ENCODE measurements around the gene SYTL1. TPM values are rescaled to one million over a fixed set of nuclear protein-coding genes. Genes with fewer than 3 reads are reported as not detected.
A peak's percentile ranks its signal among the peaks of the same experiment; 100 is the strongest.

The SYTL1 gene
- total RNA-seq: 1 to 10 TPM; 5.2 to 9.2 (median 6.9) TPM

- 19% methylated on average over 19 of the region's 22 CpGs; no CpG with 5 or more reads in 1 of the 2 donors for WGBS, 2 donors (ENCODE audit: low coverage in 1 of 2)
- Histone ChIP-seq H3K9me3 (no peaks in the 10 kb centered on the region), H3K36me3 (no peaks in the 10 kb centered on the region), H3K4me1 (peaks cover 0 to 15% (median 9%) of the 10 kb centered on the region in 4 donors), H3K27ac (peak within 1 kb of the TSS; percentile 65 to 70 (median 67)), H3K27me3 (no peaks in the 10 kb centered on the region), H3K4me3 (peak within 1 kb of the TSS; percentile 22 to 37 (median 28))
- peak; percentile 12 for TF ChIP-seq POLR2A (IDR thresholded peaks at IDR 0.05)
- no peak for TF ChIP-seq EP300 (IDR thresholded peaks at IDR 0.05; ENCODE audit: low read depth)
- peak; percentile 75 for DNase-seq
- in situ Hi-C loops (cut with MboI; ENCODE audit: low pct_ligation_motif_present in 1 of 4, low pct_unique_long_range_greater_than_20kb in 1 of 4, low sequenced_read_pairs in 3 of 4) (no loop called here), intact Hi-C loops (cut with DNase I; ENCODE audit: low total_unique reads) (no loop called here)
These were observed at the start of gene SYTL1 for GRCh38 chr1:27341525-27342252. Gene SYTL1 (plus strand): TSS chr1:27342022. CDS start chr1:27345335, 3,313 bp downstream.

GRCh38 chr1:27292106-27292505, 49.7 kb upstream of the SYTL1 start:
- intact Hi-C loops (cut with DNase I; ENCODE audit: low total_unique reads): no loop called here
- no peaks in the 10 kb centered on the region for H3K9me3 ChIP-seq
- no peak for DNase-seq
- no peak overlapping the region for H3K4me3 ChIP-seq
- 89% methylated on average over 4 of the region's 5 CpGs; no CpG with 5 or more reads in 1 of the 2 donors for WGBS, 2 donors (ENCODE audit: low coverage in 1 of 2)
- no peak overlapping the region for H3K27ac ChIP-seq
- in situ Hi-C loops (cut with MboI; ENCODE audit: low pct_ligation_motif_present in 1 of 4, low pct_unique_long_range_greater_than_20kb in 1 of 4, low sequenced_read_pairs in 3 of 4): loop anchor here in 1 of 4 donors (25.0 kb wide), 1 partner anchor 180 kb away; no protein-coding TSS in a partner anchor
- no peaks in the 10 kb centered on the region for H3K27me3 ChIP-seq
- H3K36me3 ChIP-seq: peaks cover 0 to 33% (median 13%) of the 10 kb centered on the region in 4 donors
- TF ChIP-seq POLR2AphosphoS5 (IDR thresholded peaks at IDR 0.05): no peak
- no peak for TF ChIP-seq CTCF (IDR thresholded peaks at IDR 0.05)
- TF ChIP-seq EP300 (IDR thresholded peaks at IDR 0.05; ENCODE audit: low read depth): no peak
- no peaks in the 10 kb centered on the region for H3K4me1 ChIP-seq

GRCh38 chr1:27293915-27294314, 47.9 kb upstream of the SYTL1 start:
- peaks cover 5 to 8% (median 5%) of the 10 kb centered on the region in 4 donors for H3K4me1 ChIP-seq
- H3K27me3 ChIP-seq: no peaks in the 10 kb centered on the region
- intact Hi-C loops (cut with DNase I; ENCODE audit: low total_unique reads) (no loop called here), in situ Hi-C loops (cut with MboI; ENCODE audit: low pct_ligation_motif_present in 1 of 4, low pct_unique_long_range_greater_than_20kb in 1 of 4, low sequenced_read_pairs in 3 of 4) (loop anchor here in 1 of 4 donors (25.0 kb wide), 1 partner anchor 182 kb away; no protein-coding TSS in a partner anchor)
- peaks cover 0 to 29% (median 12%) of the 10 kb centered on the region in 4 donors for H3K36me3 ChIP-seq
- WGBS, 2 donors (ENCODE audit: low coverage in 1 of 2): 98% methylated on average over 8 of the region's 8 CpGs; no CpG with 5 or more reads in 1 of the 2 donors
- H3K9me3 ChIP-seq: no peaks in the 10 kb centered on the region
- TF ChIP-seq POLR2A (IDR thresholded peaks at IDR 0.05): no peak
- TF ChIP-seq CTCF (IDR thresholded peaks at IDR 0.05): no peak
- TF ChIP-seq EP300 (IDR thresholded peaks at IDR 0.05; ENCODE audit: low read depth): no peak
- no peak for TF ChIP-seq POLR2AphosphoS5 (IDR thresholded peaks at IDR 0.05)
- no peak overlapping the region for H3K27ac ChIP-seq
- H3K4me3 ChIP-seq: no peak overlapping the region
- no peak for DNase-seq

DNA sequence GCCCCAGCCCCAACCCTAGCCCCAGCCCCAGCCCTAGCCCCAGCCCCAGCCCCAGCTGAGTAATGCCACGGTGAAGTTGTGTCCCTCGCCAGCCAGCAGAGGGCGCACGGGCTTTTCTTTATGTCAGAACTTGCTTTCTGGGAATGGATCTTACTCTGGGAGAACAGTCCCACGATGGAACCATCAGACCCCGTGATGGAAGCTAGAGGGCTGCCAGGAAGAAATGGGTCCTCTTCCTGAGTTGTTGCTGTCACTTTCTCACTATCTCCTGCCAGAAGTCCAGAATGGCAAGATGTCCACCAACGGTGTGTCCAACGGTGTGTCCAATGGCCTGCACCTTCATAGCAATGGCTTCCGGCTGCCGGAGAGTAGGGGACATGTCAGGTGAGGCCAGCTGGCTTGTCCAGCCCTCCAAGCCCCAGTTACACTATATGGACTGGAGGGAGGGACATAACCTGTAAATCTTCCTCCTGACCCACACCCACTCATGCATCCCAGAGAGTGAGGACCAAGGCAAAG, 45.0 kb upstream of the SYTL1 start:
- no peaks in the 10 kb centered on the region for H3K27me3 ChIP-seq
- WGBS, 2 donors (ENCODE audit: low coverage in 1 of 2): 37% methylated on average over 10 of the region's 10 CpGs; no CpG with 5 or more reads in 1 of the 2 donors
- no peak overlapping the region for H3K4me3 ChIP-seq
- H3K4me1 ChIP-seq: peaks cover 18 to 31% (median 23%) of the 10 kb centered on the region in 4 donors
- intact Hi-C loops (cut with DNase I; ENCODE audit: low total_unique reads): no loop called here
- no peaks in the 10 kb centered on the region for H3K9me3 ChIP-seq
- TF ChIP-seq CTCF (IDR thresholded peaks at IDR 0.05) (peak; percentile 52 to 77 (median 63)), POLR2AphosphoS5 (IDR thresholded peaks at IDR 0.05) (no peak)
- H3K27ac ChIP-seq: peak overlapping the region in 2 of 4 donors; percentile 10 to 37
- H3K36me3 ChIP-seq: peaks cover 0 to 19% (median 12%) of the 10 kb centered on the region in 4 donors
- in situ Hi-C loops (cut with MboI; ENCODE audit: low pct_ligation_motif_present in 1 of 4, low pct_unique_long_range_greater_than_20kb in 1 of 4, low sequenced_read_pairs in 3 of 4): loop anchor here in 1 of 4 donors (25.0 kb wide), 1 partner anchor 185 kb away; no protein-coding TSS in a partner anchor
- DNase-seq: peak; percentile 69

All from transverse colon (tissue), 4 donors.